ENCODE results near the gene SLC25A13.
"Not testable (repeated sequence)": the region's sequence is repeated elsewhere in the genome, so short reads cannot be mapped to it uniquely, and the experiment has no call there.

SLC25A13 gene

DNA sequence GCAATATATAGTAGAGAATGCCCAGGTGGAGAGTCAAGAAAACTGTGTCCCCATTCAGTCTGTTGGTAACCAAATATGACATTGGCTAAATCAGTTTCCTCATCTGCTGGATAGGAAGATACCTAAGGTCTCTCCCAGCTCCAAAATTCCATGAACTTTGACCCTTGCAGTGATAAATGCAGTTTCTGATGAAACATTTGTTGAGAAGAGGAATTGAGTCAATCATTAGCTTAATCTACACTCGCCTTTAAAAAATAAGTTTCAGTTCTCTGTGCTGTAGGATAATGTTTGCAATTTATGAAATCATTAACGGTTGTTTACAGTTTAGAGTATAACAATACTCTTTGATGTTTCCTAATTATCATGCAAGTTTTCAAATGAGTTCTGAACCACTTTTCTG is 38.0 kb upstream of the SLC25A13 start:
- no peak overlapping the region for H2BK12ac ChIP-seq (ENCODE audit: low read length)
- H2AK5ac ChIP-seq (ENCODE audit: low read depth, low read length) = no peak overlapping the region
- peaks cover 0 to 2% of the 10 kb centered on the region in 2 donors for H3K4me1 ChIP-seq (ENCODE audit: control insufficient read depth in 2 of 2, insufficient read depth in 1 of 2, low read depth in 1 of 2, low read length in 2 of 2)
- no peaks in the 10 kb centered on the region for H3K27me3 ChIP-seq (ENCODE audit: control insufficient read depth in 3 of 3, insufficient read depth in 3 of 3, low read depth in 1 of 3, low read length in 3 of 3)
- H3K23ac ChIP-seq (ENCODE audit: low read depth, low read length, poor library complexity) = no peak overlapping the region
- WGBS, 2 donors (ENCODE audit: extremely low coverage in 2 of 2, insufficient read length in 2 of 2, insufficient replicate concordance in 1 of 2) = no CpG with 5 or more reads among the region's 2 CpGs
- no peak overlapping the region for H2BK5ac ChIP-seq (ENCODE audit: low read length)
- no peak overlapping the region for H3K9ac ChIP-seq (ENCODE audit: low read depth, low read length, poor library complexity)
- no peaks in the 10 kb centered on the region for H3K9me3 ChIP-seq (replicated peaks in 1 of 2; ENCODE audit: control insufficient read depth in 2 of 2, insufficient read depth in 1 of 2, low read depth in 1 of 2, low read length in 2 of 2)
- H4K91ac ChIP-seq (ENCODE audit: low read depth, low read length, poor library complexity) = no peak overlapping the region
- H3K36me3 ChIP-seq (replicated peaks in 1 of 2; ENCODE audit: control insufficient read depth in 2 of 2, insufficient read depth in 2 of 2, low read length in 2 of 2) = no peaks in the 10 kb centered on the region
- no peak overlapping the region for H3K18ac ChIP-seq (ENCODE audit: low read length)
- H2AFZ ChIP-seq (ENCODE audit: low read length) = no peak overlapping the region
- no peak overlapping the region for H3K27ac ChIP-seq (replicated peaks; ENCODE audit: low read length)
- no peaks in the 10 kb centered on the region for H3K79me1 ChIP-seq (ENCODE audit: low read depth, low read length)
- H2BK120ac ChIP-seq (ENCODE audit: low read depth, low read length) = no peak overlapping the region
- H3K14ac ChIP-seq (ENCODE audit: low read length) = no peak overlapping the region
- H3K4me3 ChIP-seq (ENCODE audit: low read length in 2 of 2) = no peak overlapping the region
- DNase-seq (ENCODE audit: low spot score) = no peak
- no peak overlapping the region for H2BK15ac ChIP-seq (ENCODE audit: low read length)
- H3K4ac ChIP-seq (ENCODE audit: low read length) = no peak overlapping the region
- no peak overlapping the region for H4K8ac ChIP-seq (ENCODE audit: low read depth, low read length)
- no peak overlapping the region for H3K4me2 ChIP-seq (ENCODE audit: insufficient read depth, low read length, poor library complexity, severe bottlenecking)

- H3K18ac ChIP-seq (ENCODE audit: low read length); H3K23ac ChIP-seq (ENCODE audit: low read depth, low read length, poor library complexity); H3K4me1 ChIP-seq (ENCODE audit: control insufficient read depth in 2 of 2, insufficient read depth in 1 of 2, low read depth in 1 of 2, low read length in 2 of 2); H2BK120ac ChIP-seq (ENCODE audit: low read depth, low read length); H3K9ac ChIP-seq (ENCODE audit: low read depth, low read length, poor library complexity); H3K4me3 ChIP-seq (ENCODE audit: low read length in 2 of 2); H3K27me3 ChIP-seq (ENCODE audit: control insufficient read depth in 3 of 3, insufficient read depth in 3 of 3, low read depth in 1 of 3, low read length in 3 of 3); H3K79me1 ChIP-seq (ENCODE audit: low read depth, low read length); H3K36me3 ChIP-seq (replicated peaks in 1 of 2; ENCODE audit: control insufficient read depth in 2 of 2, insufficient read depth in 2 of 2, low read length in 2 of 2); H4K8ac ChIP-seq (ENCODE audit: low read depth, low read length); H2AFZ ChIP-seq (ENCODE audit: low read length); H3K4me2 ChIP-seq (ENCODE audit: insufficient read depth, low read length, poor library complexity, severe bottlenecking); H2BK15ac ChIP-seq (ENCODE audit: low read length); H4K91ac ChIP-seq (ENCODE audit: low read depth, low read length, poor library complexity); H3K4ac ChIP-seq (ENCODE audit: low read length); H2BK12ac ChIP-seq (ENCODE audit: low read length); H3K14ac ChIP-seq (ENCODE audit: low read length); H2BK5ac ChIP-seq (ENCODE audit: low read length); H3K27ac ChIP-seq (replicated peaks; ENCODE audit: low read length); H2AK5ac ChIP-seq (ENCODE audit: low read depth, low read length); DNase-seq (ENCODE audit: low spot score); H3K9me3 ChIP-seq (replicated peaks in 1 of 2; ENCODE audit: control insufficient read depth in 2 of 2, insufficient read depth in 1 of 2, low read depth in 1 of 2, low read length in 2 of 2): not testable (repeated sequence)
- no CpG with 5 or more reads among the region's 25 CpGs for WGBS, 2 donors (ENCODE audit: extremely low coverage in 2 of 2, insufficient read length in 2 of 2, insufficient replicate concordance in 1 of 2)
Measured at GRCh38 chr7:96358236-96358971, 36.5 kb upstream of the SLC25A13 start.

- Histone ChIP-seq H3K18ac (ENCODE audit: low read length) (no peak overlapping the region), H2BK120ac (ENCODE audit: low read depth, low read length) (no peak overlapping the region), H2AK5ac (ENCODE audit: low read depth, low read length) (no peak overlapping the region), H3K23ac (ENCODE audit: low read depth, low read length, poor library complexity) (no peak overlapping the region), H2BK5ac (ENCODE audit: low read length) (no peak overlapping the region), H3K27ac (replicated peaks; ENCODE audit: low read length) (no peak overlapping the region), H4K8ac (ENCODE audit: low read depth, low read length) (no peak overlapping the region), H3K9ac (ENCODE audit: low read depth, low read length, poor library complexity) (no peak overlapping the region), H3K9me3 (replicated peaks in 1 of 2; ENCODE audit: control insufficient read depth in 2 of 2, insufficient read depth in 1 of 2, low read depth in 1 of 2, low read length in 2 of 2) (no peaks in the 10 kb centered on the region), H3K4me3 (ENCODE audit: low read length in 2 of 2) (no peak overlapping the region), H3K4ac (ENCODE audit: low read length) (no peak overlapping the region), H2BK15ac (ENCODE audit: low read length) (no peak overlapping the region), H2BK12ac (ENCODE audit: low read length) (no peak overlapping the region), H3K4me2 (ENCODE audit: insufficient read depth, low read length, poor library complexity, severe bottlenecking) (no peak overlapping the region), H3K36me3 (replicated peaks in 1 of 2; ENCODE audit: control insufficient read depth in 2 of 2, insufficient read depth in 2 of 2, low read length in 2 of 2) (no peaks in the 10 kb centered on the region), H3K79me1 (ENCODE audit: low read depth, low read length) (no peaks in the 10 kb centered on the region), H3K27me3 (ENCODE audit: control insufficient read depth in 3 of 3, insufficient read depth in 3 of 3, low read depth in 1 of 3, low read length in 3 of 3) (peaks cover 0 to 11% (median 0%) of the 10 kb centered on the region in 3 experiments), H4K91ac (ENCODE audit: low read depth, low read length, poor library complexity) (no peak overlapping the region), H3K4me1 (ENCODE audit: control insufficient read depth in 2 of 2, insufficient read depth in 1 of 2, low read depth in 1 of 2, low read length in 2 of 2) (peaks cover 0 to 4% of the 10 kb centered on the region in 2 donors), H2AFZ (ENCODE audit: low read length) (no peak overlapping the region), H3K14ac (ENCODE audit: low read length) (no peak overlapping the region)
- DNase-seq (ENCODE audit: low spot score) = no peak
- WGBS, 2 donors (ENCODE audit: extremely low coverage in 2 of 2, insufficient read length in 2 of 2, insufficient replicate concordance in 1 of 2) = no CpG with 5 or more reads among the region's 2 CpGs
Measured at GRCh38 chr7:96355990-96356506, 34.1 kb upstream of the SLC25A13 start.

DNA sequence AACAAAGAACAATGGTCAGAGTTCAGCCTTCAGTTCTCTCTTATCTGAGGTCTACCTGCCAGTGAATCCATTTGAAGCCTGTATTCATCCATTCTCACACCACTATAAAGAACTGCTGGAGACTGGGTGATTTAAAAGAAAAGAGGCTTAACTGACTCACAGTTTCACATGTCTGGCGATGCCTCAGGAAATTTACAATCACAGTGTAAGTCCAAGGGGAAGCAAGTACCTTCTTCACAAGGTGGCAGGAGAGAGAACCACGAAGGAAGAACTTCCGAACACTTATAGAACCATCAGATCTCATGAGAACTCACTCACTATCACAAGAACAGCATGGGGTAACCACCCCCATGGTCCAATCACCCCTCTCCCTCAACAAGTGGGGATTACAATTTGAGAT is 33.0 kb upstream of the SLC25A13 start:
- Histone ChIP-seq H2BK15ac (ENCODE audit: low read length) (no peak overlapping the region), H2AK5ac (ENCODE audit: low read depth, low read length) (no peak overlapping the region), H3K23ac (ENCODE audit: low read depth, low read length, poor library complexity) (no peak overlapping the region), H2AFZ (ENCODE audit: low read length) (no peak overlapping the region), H3K14ac (ENCODE audit: low read length) (no peak overlapping the region), H3K27ac (replicated peaks; ENCODE audit: low read length) (no peak overlapping the region), H3K4me1 (ENCODE audit: control insufficient read depth in 2 of 2, insufficient read depth in 1 of 2, low read depth in 1 of 2, low read length in 2 of 2) (peaks cover 0 to 4% of the 10 kb centered on the region in 2 donors), H3K4ac (ENCODE audit: low read length) (no peak overlapping the region), H2BK12ac (ENCODE audit: low read length) (no peak overlapping the region), H3K4me2 (ENCODE audit: insufficient read depth, low read length, poor library complexity, severe bottlenecking) (no peak overlapping the region), H3K79me1 (ENCODE audit: low read depth, low read length) (no peaks in the 10 kb centered on the region), H4K8ac (ENCODE audit: low read depth, low read length) (no peak overlapping the region), H2BK120ac (ENCODE audit: low read depth, low read length) (no peak overlapping the region), H3K9ac (ENCODE audit: low read depth, low read length, poor library complexity) (no peak overlapping the region), H3K9me3 (replicated peaks in 1 of 2; ENCODE audit: control insufficient read depth in 2 of 2, insufficient read depth in 1 of 2, low read depth in 1 of 2, low read length in 2 of 2) (no peaks in the 10 kb centered on the region), H2BK5ac (ENCODE audit: low read length) (no peak overlapping the region), H3K4me3 (ENCODE audit: low read length in 2 of 2) (no peak overlapping the region), H4K91ac (ENCODE audit: low read depth, low read length, poor library complexity) (no peak overlapping the region), H3K27me3 (ENCODE audit: control insufficient read depth in 3 of 3, insufficient read depth in 3 of 3, low read depth in 1 of 3, low read length in 3 of 3) (peaks cover 0 to 11% (median 0%) of the 10 kb centered on the region in 3 experiments), H3K36me3 (replicated peaks in 1 of 2; ENCODE audit: control insufficient read depth in 2 of 2, insufficient read depth in 2 of 2, low read length in 2 of 2) (no peaks in the 10 kb centered on the region), H3K18ac (ENCODE audit: low read length) (no peak overlapping the region)
- WGBS, 2 donors (ENCODE audit: extremely low coverage in 2 of 2, insufficient read length in 2 of 2, insufficient replicate concordance in 1 of 2) = no CpG with 5 or more reads among the region's 3 CpGs
- DNase-seq (ENCODE audit: low spot score) = no peak
